Neural cell (in vitro differentiated cells): Measurements from ENCODE around the gene ZNF587B. TPM values are rescaled to one million over a fixed set of nuclear protein-coding genes. Genes with fewer than 3 reads are reported as not detected.
"Not testable (repeated sequence)": the region's sequence is repeated elsewhere in the genome, so short reads cannot be mapped to it uniquely, and the experiment has no call there.

Experiments
- H2AFZ ChIP-seq: fragments of 200-600, 300-800 bp; sonication (generic), shearing (Covaris generic); 2 replicates; pipeline ENCODE4 v1.6.0; 2014; ENCODE audit warnings: low read depth, mild to moderate bottlenecking, antibody characterized with exemption, low read length, moderate library complexity
- H3F3A ChIP-seq: fragments of 200-600 bp; shearing (Covaris generic); 2 replicates; pipeline ENCODE4 v1.6.1; 2016; ENCODE audit warnings: mild to moderate bottlenecking, moderate library complexity, mixed read lengths, antibody characterized with exemption, low read length; ENCODE audit not compliant: insufficient read depth, poor library complexity, severe bottlenecking
- H3K27ac ChIP-seq: fragments of 200-600, 300-800 bp; sonication (generic), shearing (Covaris generic); 2 replicates; pipeline ENCODE4 v1.5.1; 2014; ENCODE audit warnings: mild to moderate bottlenecking, low read length, moderate library complexity
- H3K27me3 ChIP-seq: fragments of 300-800, 200-600 bp; sonication (generic), shearing (Covaris generic); 2 replicates; pipeline ENCODE4 v1.6.0; 2014; ENCODE audit warnings: mild to moderate bottlenecking, low read depth, low read length, moderate library complexity; ENCODE audit not compliant: insufficient read depth
- H3K36me3 ChIP-seq: fragments of 300-800, 200-600 bp; sonication (generic), shearing (Covaris generic); 2 replicates; pipeline ENCODE4 v1.5.1; 2014; ENCODE audit warnings: mild to moderate bottlenecking, antibody characterized with exemption, low read length, moderate library complexity; ENCODE audit not compliant: insufficient read depth
- H3K4me2 ChIP-seq: fragments of 300-800, 200-600 bp; sonication (generic), shearing (Covaris generic); 2 replicates; pipeline ENCODE4 v1.6.0; 2014; ENCODE audit warnings: mild to moderate bottlenecking, low read length
- H3K4me3 ChIP-seq: fragments of 300-800, 200-600 bp; sonication (generic), shearing (Covaris generic); 2 replicates; pipeline ENCODE4 v1.5.1; 2014; ENCODE audit warnings: mild to moderate bottlenecking, low read length, moderate library complexity
- H3K79me2 ChIP-seq: fragments of 200-600 bp; shearing (Covaris generic); replicated peaks from 2 replicates; pipeline ENCODE4 v1.6.0; 2014; ENCODE audit warnings: mild to moderate bottlenecking, low read length, moderate library complexity; ENCODE audit not compliant: insufficient read depth
- H3K9ac ChIP-seq: fragments of 300-800, 200-600 bp; sonication (generic), shearing (Covaris generic); 2 replicates; pipeline ENCODE4 v1.6.1; 2016; ENCODE audit warnings: mild to moderate bottlenecking, low read length, mixed read lengths
- H3K9me2 ChIP-seq: fragments of 200-600 bp; shearing (Covaris generic); 2 replicates; pipeline ENCODE4 v1.6.1; 2016; ENCODE audit warnings: mild to moderate bottlenecking, low read length, mixed read lengths; ENCODE audit not compliant: insufficient read depth
- H3K9me3 ChIP-seq: fragments of 200-600, 300-800 bp; sonication (generic), shearing (Covaris generic); 2 replicates; pipeline ENCODE4 v1.6.1; 2016; ENCODE audit warnings: mild to moderate bottlenecking, mixed run types, low read length, moderate library complexity, mixed read lengths
- H4K20me1 ChIP-seq: fragments of 200-600 bp; shearing (Covaris generic); 2 replicates; pipeline ENCODE4 v1.6.1; 2016; ENCODE audit warnings: mild to moderate bottlenecking, mixed run types; ENCODE audit not compliant: insufficient read depth
- CTCF ChIP-seq: fragments of 450-650 bp; IDR thresholded peaks from 2 replicates; pipeline ENCODE4 v1.5.1; 2014; ENCODE audit warnings: antibody characterized with exemption, mild to moderate bottlenecking, moderate library complexity; ENCODE audit not compliant: poor library complexity, severe bottlenecking
- EP300 ChIP-seq: fragments of 450-650 bp; conservative IDR thresholded peaks from 2 replicates; pipeline ENCODE4 v1.6.1; 2014; ENCODE audit warnings: antibody characterized with exemption, mild to moderate bottlenecking, moderate library complexity; ENCODE audit not compliant: poor library complexity, severe bottlenecking
- MXI1 ChIP-seq: fragments of 450-650 bp; conservative IDR thresholded peaks from 2 replicates; pipeline ENCODE4 v1.6.1; 2014; ENCODE audit warnings: antibody characterized with exemption, mild to moderate bottlenecking; ENCODE audit not compliant: poor library complexity, severe bottlenecking
- REST ChIP-seq: IDR thresholded peaks from 2 replicates; pipeline ENCODE4 v1.6.1; 2012; ENCODE audit warnings: borderline replicate concordance
- polyA plus RNA-seq: library from polyadenylated mRNA; depleted of rRNA; stranded (reverse); fragments of >200 nt; gene quantifications from 2 replicates; pipeline ENCODE4 v1.2.3, GENCODE V29; 2014

The ZNF587B gene
- polyA plus RNA-seq, 1 donor from 2014 or later: 5.7 TPM

- not testable (repeated sequence) for H3K4me2 ChIP-seq, H3K27me3 ChIP-seq, H3F3A ChIP-seq, H3K4me3 ChIP-seq, H3K27ac ChIP-seq, H3K9me2 ChIP-seq, H3K9ac ChIP-seq, H3K9me3 ChIP-seq, H4K20me1 ChIP-seq, H3K79me2 ChIP-seq, H2AFZ ChIP-seq, H3K36me3 ChIP-seq
Observed at GRCh38 chr19:57838622-57839191, 8.6 kb downstream of the ZNF587B start.

GRCh38 chr19:57841122-57841763 lies 11.1 kb downstream of the ZNF587B start:
- Histone ChIP-seq H3F3A (no peaks in the 10 kb centered on the region), H3K9me2 (no peaks in the 10 kb centered on the region), H3K27me3 (no peaks in the 10 kb centered on the region), H3K79me2 (peaks cover 5% of the 10 kb centered on the region), H3K27ac (no peak overlapping the region), H3K4me3 (no peak overlapping the region), H4K20me1 (no peaks in the 10 kb centered on the region), H2AFZ (no peak overlapping the region), H3K9ac (no peak overlapping the region), H3K36me3 (peaks cover 6% of the 10 kb centered on the region), H3K9me3 (no peaks in the 10 kb centered on the region), H3K4me2 (no peak overlapping the region)
- TF ChIP-seq REST (no peak), MXI1 (no peak), EP300 (no peak), CTCF (no peak)

GRCh38 chr19:57847164-57847563 lies 17.1 kb downstream of the ZNF587B start:
- not testable (repeated sequence) for H3F3A ChIP-seq, H4K20me1 ChIP-seq, H2AFZ ChIP-seq, H3K27me3 ChIP-seq, H3K9me2 ChIP-seq, H3K9me3 ChIP-seq, H3K4me2 ChIP-seq, H3K4me3 ChIP-seq, H3K9ac ChIP-seq, H3K36me3 ChIP-seq, H3K27ac ChIP-seq
- H3K79me2 ChIP-seq: peaks cover 18% of the 10 kb centered on the region

- H3F3A ChIP-seq, H3K4me2 ChIP-seq, H2AFZ ChIP-seq, H3K9me3 ChIP-seq, H3K27me3 ChIP-seq, H3K36me3 ChIP-seq, H4K20me1 ChIP-seq, H3K9me2 ChIP-seq: not testable (repeated sequence)
- Histone ChIP-seq H3K79me2 (peaks cover 21% of the 10 kb centered on the region), H3K4me3 (peak overlapping the region; percentile 70), H3K9ac (peak overlapping the region; percentile 64), H3K27ac (peak overlapping the region; percentile 53)
Observed at GRCh38 chr19:57849162-57849665, 19.1 kb downstream of the ZNF587B start.
